Ishikawa (cell line): ENCODE data around the gene BPIFB4.

Source experiments
- MAX ChIP-seq: IDR thresholded peaks from 2 replicates; pipeline ENCODE4 v1.6.1; 2012
- REST ChIP-seq: IDR thresholded peaks from 2 replicates; pipeline ENCODE4 v1.6.1; 2012; ENCODE audit warnings: low read depth, mild to moderate bottlenecking
- TAF1 ChIP-seq: IDR thresholded peaks from 2 replicates; pipeline ENCODE4 v1.6.1; 2012; ENCODE audit warnings: low read depth, mild to moderate bottlenecking
- TCF12 ChIP-seq: IDR thresholded peaks from 2 replicates; pipeline ENCODE4 v1.6.1; 2012; ENCODE audit warnings: low read depth
- TEAD4 ChIP-seq: IDR thresholded peaks from 2 replicates; pipeline ENCODE4 v1.6.1; 2012
- YY1 ChIP-seq: IDR thresholded peaks from 2 replicates; pipeline ENCODE4 v1.6.1; 2012; ENCODE audit warnings: low read depth

DNA sequence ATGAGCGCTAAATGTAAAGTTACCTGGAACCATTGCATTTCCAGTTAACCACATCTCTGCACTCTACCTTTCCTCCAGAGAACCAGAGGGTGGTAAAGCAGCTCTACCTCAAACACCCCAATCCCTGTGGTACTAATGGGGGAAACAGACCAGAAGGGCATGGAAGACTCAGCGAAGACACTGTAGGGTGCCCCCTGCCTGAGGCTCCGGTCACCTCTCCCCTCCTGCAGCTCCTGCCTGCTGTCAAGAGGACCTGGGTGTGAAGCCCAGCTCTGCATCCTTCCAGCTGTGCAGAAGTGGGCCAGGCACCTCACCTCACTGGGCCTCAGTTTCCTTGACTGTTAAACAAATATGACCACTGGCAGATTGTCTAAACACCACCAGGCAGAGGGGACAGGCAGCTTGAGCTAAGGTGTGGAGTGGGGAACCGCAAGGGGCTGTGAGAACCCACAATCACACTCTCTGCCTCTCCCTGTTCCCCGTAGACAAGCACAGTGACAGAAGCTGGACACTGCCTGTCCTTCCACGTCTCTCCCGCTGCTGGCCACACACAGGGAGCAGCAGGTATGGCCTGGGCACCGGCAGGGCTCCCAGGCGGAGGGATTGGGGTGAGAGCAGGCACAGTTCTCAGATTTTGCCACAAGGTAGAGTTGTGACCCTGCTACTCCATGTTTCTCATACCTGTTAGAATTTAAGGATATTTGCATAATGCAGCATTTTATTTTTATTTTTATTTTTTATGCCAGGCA is 79.4 kb downstream of the BPIFB4 start:
- TF ChIP-seq TCF12 (no peak), MAX (no peak), TEAD4 (no peak), TAF1 (no peak), REST (no peak), YY1 (no peak)
